ENCODE measurements around the gene SMPDL3A.
A peak's percentile ranks its signal among the peaks of the same experiment; 100 is the strongest.
"Not testable (repeated sequence)": the region's sequence is repeated elsewhere in the genome, so short reads cannot be mapped to it uniquely, and the experiment has no call there.

The SMPDL3A gene

GRCh38 chr6:122789182-122790027 lies at the start of gene SMPDL3A:
Gene SMPDL3A (plus strand): TSS chr6:122789258. CDS start chr6:122789347, 89 bp downstream.
- peak; percentile 63 for DNase-seq (ENCODE audit: low spot score)

- DNase-seq (ENCODE audit: low spot score) = no peak
Observed at GRCh38 chr6:122740091-122740490, 49.0 kb upstream of the SMPDL3A start.

- no peak for DNase-seq (ENCODE audit: low spot score)
Observed at GRCh38 chr6:122740936-122741335, 48.1 kb upstream of the SMPDL3A start.

GRCh38 chr6:122744247-122744646 lies 44.8 kb upstream of the SMPDL3A start:
- DNase-seq (ENCODE audit: low spot score) = peak; percentile 7

GRCh38 chr6:122744856-122745255 lies 44.2 kb upstream of the SMPDL3A start:
- DNase-seq (ENCODE audit: low spot score) = not testable (repeated sequence)

- no peak for DNase-seq (ENCODE audit: low spot score)
Observed at GRCh38 chr6:122746688-122747087, 42.4 kb upstream of the SMPDL3A start.

- no peak for DNase-seq (ENCODE audit: low spot score)
Observed at GRCh38 chr6:122747573-122747972, 41.5 kb upstream of the SMPDL3A start.

- DNase-seq (ENCODE audit: low spot score) = not testable (repeated sequence)
Observed at GRCh38 chr6:122748945-122749344, 40.1 kb upstream of the SMPDL3A start.

GRCh38 chr6:122749451-122750050 lies 39.5 kb upstream of the SMPDL3A start:
- DNase-seq (ENCODE audit: low spot score) = no peak

- DNase-seq (ENCODE audit: low spot score) = no peak
Observed at GRCh38 chr6:122751326-122751725, 37.7 kb upstream of the SMPDL3A start.

GRCh38 chr6:122752459-122752858 lies 36.6 kb upstream of the SMPDL3A start:
- DNase-seq (ENCODE audit: low spot score) = no peak

GRCh38 chr6:122753000-122753687 lies 35.9 kb upstream of the SMPDL3A start:
- no peak for DNase-seq (ENCODE audit: low spot score)

- DNase-seq (ENCODE audit: low spot score) = peak; percentile 48
Observed at GRCh38 chr6:122753688-122754056, 35.4 kb upstream of the SMPDL3A start.

- no peak for DNase-seq (ENCODE audit: low spot score)
Observed at GRCh38 chr6:122754191-122754731, 34.8 kb upstream of the SMPDL3A start.

GRCh38 chr6:122755901-122756300 lies 33.2 kb upstream of the SMPDL3A start:
- DNase-seq (ENCODE audit: low spot score) = no peak

GRCh38 chr6:122758927-122759334 lies 30.1 kb upstream of the SMPDL3A start:
- no peak for DNase-seq (ENCODE audit: low spot score)

GRCh38 chr6:122760330-122760729 lies 28.7 kb upstream of the SMPDL3A start:
- no peak for DNase-seq (ENCODE audit: low spot score)

- DNase-seq (ENCODE audit: low spot score) = no peak
Observed at GRCh38 chr6:122766256-122766655, 22.8 kb upstream of the SMPDL3A start.

- DNase-seq (ENCODE audit: low spot score) = no peak
Observed at GRCh38 chr6:122770835-122771601, 18.0 kb upstream of the SMPDL3A start.

GRCh38 chr6:122772724-122773415 lies 16.2 kb upstream of the SMPDL3A start:
- no peak for DNase-seq (ENCODE audit: low spot score)

- DNase-seq (ENCODE audit: low spot score) = no peak
Observed at GRCh38 chr6:122775975-122776374, 13.1 kb upstream of the SMPDL3A start.
